Right lobe of liver (tissue), 4 donors: ENCODE results near the gene AP5S1.

Experiments used
- POLR2A ChIP-seq: fragments of 450-650 bp; IDR thresholded peaks from one replicate; pipeline ENCODE4 v1.6.1; 2017; ENCODE audit warnings: antibody characterized with exemption, mild to moderate bottlenecking
- TF ChIP-seq, protein P1 (sequence below), 4 donors: fragments of 200-600 bp in 3 of 4; fragments of 450-650 bp in 1 of 4; IDR thresholded peaks; one replicate each; pipeline versions ENCODE4 v1.5.1 to v1.8.0; 2016 to 2022; ENCODE audit warnings: antibody characterized with exemption in 4 of 4, mild to moderate bottlenecking in 2 of 4
- donor health status: DM: no; HTN: no; CAD: no.
- donor health status: DM: no; HTN: no; CAD: no.
- donor health status: DM: no; HTN: yes; CAD: no.

DNA sequence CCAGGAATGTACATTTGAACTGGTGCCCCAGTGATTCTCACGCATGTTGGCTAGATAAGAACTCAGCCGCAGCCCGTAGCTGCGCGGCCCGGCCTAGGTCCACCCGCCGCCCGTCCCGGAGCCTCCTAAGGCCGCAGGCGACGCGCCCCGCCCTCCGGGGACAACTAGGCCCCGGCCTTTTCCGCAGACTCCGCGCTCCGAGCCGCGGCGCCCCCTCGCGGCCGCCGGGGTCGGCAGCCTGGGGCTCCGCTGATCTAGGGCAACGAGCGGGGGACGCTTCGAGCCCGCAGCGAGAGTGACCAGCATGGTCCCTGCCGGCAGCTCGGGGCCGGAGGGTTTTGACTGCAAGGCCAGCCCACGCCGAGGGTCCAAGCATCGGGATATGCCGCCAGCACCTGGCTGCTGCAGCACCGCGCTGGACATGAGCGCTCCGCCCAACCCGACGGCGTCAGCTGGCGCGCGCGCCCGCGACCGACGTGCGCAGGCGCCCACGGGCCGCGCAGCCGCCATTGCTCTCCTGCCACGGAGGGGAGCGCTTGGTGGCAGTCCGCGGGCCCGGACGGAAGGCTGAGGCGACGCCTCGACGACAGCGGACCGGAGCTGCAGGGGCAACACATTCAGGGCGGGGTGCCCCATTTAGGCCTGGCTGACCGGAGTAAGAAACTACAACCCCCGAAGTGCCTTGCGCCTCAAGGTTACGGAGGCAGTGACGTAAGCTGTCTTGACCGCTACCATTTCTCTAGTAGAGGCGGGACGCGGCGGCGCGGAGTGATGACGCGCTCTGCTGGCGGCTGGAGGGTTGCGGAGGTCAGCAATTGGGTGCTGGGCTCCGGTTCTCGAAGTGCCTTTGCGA, at the start of gene AP5S1:
- TF ChIP-seq, protein P1, sequence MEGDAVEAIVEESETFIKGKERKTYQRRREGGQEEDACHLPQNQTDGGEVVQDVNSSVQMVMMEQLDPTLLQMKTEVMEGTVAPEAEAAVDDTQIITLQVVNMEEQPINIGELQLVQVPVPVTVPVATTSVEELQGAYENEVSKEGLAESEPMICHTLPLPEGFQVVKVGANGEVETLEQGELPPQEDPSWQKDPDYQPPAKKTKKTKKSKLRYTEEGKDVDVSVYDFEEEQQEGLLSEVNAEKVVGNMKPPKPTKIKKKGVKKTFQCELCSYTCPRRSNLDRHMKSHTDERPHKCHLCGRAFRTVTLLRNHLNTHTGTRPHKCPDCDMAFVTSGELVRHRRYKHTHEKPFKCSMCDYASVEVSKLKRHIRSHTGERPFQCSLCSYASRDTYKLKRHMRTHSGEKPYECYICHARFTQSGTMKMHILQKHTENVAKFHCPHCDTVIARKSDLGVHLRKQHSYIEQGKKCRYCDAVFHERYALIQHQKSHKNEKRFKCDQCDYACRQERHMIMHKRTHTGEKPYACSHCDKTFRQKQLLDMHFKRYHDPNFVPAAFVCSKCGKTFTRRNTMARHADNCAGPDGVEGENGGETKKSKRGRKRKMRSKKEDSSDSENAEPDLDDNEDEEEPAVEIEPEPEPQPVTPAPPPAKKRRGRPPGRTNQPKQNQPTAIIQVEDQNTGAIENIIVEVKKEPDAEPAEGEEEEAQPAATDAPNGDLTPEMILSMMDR (IDR thresholded peaks at IDR 0.05): peak; percentile 99 to 100 (median 100)
- TF ChIP-seq POLR2A: peak; percentile 68
